ENCODE measurements around the gene SYT3.

Gene SYT3

DNA sequence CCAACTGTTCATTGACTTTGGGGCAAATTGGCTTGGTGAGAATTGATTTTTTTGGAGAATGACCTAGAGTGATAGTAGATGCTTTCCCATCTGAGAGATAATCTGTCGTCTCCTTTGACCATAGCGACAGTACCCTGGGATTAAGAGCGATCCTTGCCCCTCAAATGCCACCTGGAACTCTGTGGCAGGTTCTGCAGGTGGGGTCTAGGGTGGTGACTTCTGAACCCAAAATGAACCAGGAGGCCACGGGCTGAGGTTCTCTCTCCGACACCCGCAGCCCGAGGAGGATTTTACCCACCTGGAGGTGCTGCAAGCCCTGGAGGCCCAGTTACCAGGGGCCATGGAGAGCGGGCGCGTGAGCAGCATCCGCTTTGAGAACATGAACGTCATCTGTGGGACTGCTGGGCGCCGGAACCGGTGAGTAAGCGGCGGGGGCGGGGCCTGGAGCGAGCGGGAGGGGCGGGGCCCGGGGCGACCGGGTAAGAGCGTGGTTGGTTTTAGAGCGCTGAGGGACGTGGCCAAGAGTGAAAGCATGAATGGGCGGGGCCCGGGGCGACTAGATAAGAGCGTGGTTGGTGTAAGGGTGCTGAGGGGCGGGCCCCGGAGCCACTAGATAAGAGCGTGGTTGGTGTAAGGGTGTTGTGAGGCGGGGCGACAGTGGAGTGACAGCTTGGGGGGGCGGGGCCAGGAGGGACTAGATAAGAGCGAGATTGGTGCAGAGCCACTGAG is 18.2 kb upstream of the SYT3 start:
- CTCF ChIA-PET, result no interaction called here
- peak overlapping the region; percentile 62 for H3K4me3 ChIP-seq (ENCODE audit: low read depth, low read length)
- POLR2A ChIA-PET, result interaction anchor here (0.6 to 1.4 kb wide), 13 partner anchors 8 to 729 kb away, joined by 3 to 8 read pairs (median 4); partner anchors contain the start of genes ATF5 and JOSD2
- no peaks in the 10 kb centered on the region for H3K36me3 ChIP-seq (ENCODE audit: control insufficient read depth in 2 of 2, insufficient read depth in 1 of 2, low read length in 2 of 2)
- peaks cover 5% of the 10 kb centered on the region for H3K4me1 ChIP-seq (ENCODE audit: control insufficient read depth, insufficient read depth, low read length)
- peak overlapping the region; percentile 74 for H3K27ac ChIP-seq (ENCODE audit: extremely low read depth, low read depth, low read length)
- H3K9me3 ChIP-seq (ENCODE audit: control insufficient read depth, insufficient read depth, low read depth, low read length), result no peaks in the 10 kb centered on the region
- no peak for TF ChIP-seq ZNF768 (tag by site-specific recombination; IDR thresholded peaks at IDR 0.05)
- TF ChIP-seq, protein P1, sequence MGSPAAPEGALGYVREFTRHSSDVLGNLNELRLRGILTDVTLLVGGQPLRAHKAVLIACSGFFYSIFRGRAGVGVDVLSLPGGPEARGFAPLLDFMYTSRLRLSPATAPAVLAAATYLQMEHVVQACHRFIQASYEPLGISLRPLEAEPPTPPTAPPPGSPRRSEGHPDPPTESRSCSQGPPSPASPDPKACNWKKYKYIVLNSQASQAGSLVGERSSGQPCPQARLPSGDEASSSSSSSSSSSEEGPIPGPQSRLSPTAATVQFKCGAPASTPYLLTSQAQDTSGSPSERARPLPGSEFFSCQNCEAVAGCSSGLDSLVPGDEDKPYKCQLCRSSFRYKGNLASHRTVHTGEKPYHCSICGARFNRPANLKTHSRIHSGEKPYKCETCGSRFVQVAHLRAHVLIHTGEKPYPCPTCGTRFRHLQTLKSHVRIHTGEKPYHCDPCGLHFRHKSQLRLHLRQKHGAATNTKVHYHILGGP (tag by site-specific recombination; IDR thresholded peaks at IDR 0.05), result no peak
- TF ChIP-seq OVOL3 (tag by site-specific recombination; IDR thresholded peaks at IDR 0.05), result 0 out of 2 replicates have a peak, but pooled peaks have one; percentile 34
- peak; percentile 99 for TF ChIP-seq SP2 (tag by site-specific recombination; IDR thresholded peaks at IDR 0.05)
- TF ChIP-seq ZBTB17 (tag by site-specific recombination; IDR thresholded peaks at IDR 0.05), result no peak
- TF ChIP-seq OSR2 (tag by site-specific recombination; IDR thresholded peaks at IDR 0.05), result no peak
- no peak for TF ChIP-seq SCRT2 (tag by site-specific recombination; IDR thresholded peaks at IDR 0.05)
- no peak for TF ChIP-seq ZNF473 (tag by site-specific recombination; IDR thresholded peaks at IDR 0.05)
- TF ChIP-seq ZNF518A (tag by site-specific recombination; conservative IDR thresholded peaks at IDR 0.05; ENCODE audit: low read depth), result 0 out of 2 replicates have a peak, but pooled peaks have one; percentile 35
- TF ChIP-seq ZNF48 (tag by site-specific recombination; IDR thresholded peaks at IDR 0.05), result no peak
- no peak; the same call in 1 of the 2 replicates for TF ChIP-seq PBX3 (CRISPR knock-in tag; IDR thresholded peaks at IDR 0.05)
- peak; percentile 18; the same call in 1 of the 2 replicates for TF ChIP-seq KLF16 (tag by site-specific recombination; IDR thresholded peaks at IDR 0.05)
- peak; percentile 57 for TF ChIP-seq ZXDB (tag by site-specific recombination; IDR thresholded peaks at IDR 0.05)
- no peak for TF ChIP-seq ZNF785 (tag by site-specific recombination; IDR thresholded peaks at IDR 0.05)
- TF ChIP-seq, protein P2, sequence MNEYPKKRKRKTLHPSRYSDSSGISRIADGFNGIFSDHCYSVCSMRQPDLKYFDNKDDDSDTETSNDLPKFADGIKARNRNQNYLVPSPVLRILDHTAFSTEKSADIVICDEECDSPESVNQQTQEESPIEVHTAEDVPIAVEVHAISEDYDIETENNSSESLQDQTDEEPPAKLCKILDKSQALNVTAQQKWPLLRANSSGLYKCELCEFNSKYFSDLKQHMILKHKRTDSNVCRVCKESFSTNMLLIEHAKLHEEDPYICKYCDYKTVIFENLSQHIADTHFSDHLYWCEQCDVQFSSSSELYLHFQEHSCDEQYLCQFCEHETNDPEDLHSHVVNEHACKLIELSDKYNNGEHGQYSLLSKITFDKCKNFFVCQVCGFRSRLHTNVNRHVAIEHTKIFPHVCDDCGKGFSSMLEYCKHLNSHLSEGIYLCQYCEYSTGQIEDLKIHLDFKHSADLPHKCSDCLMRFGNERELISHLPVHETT (tag by site-specific recombination; IDR thresholded peaks at IDR 0.05), result no peak
- no peak for TF ChIP-seq ZNF561 (tag by site-specific recombination; IDR thresholded peaks at IDR 0.05; ENCODE audit: borderline replicate concordance)
- TF ChIP-seq KLF10 (tag by site-specific recombination; IDR thresholded peaks at IDR 0.05), result no peak
- TF ChIP-seq ZNF843 (tag by site-specific recombination; IDR thresholded peaks at IDR 0.05), result no peak
- TF ChIP-seq MYNN (tag by site-specific recombination; IDR thresholded peaks at IDR 0.05; ENCODE audit: borderline replicate concordance), result no peak
- TF ChIP-seq ZNF626 (tag by site-specific recombination; IDR thresholded peaks at IDR 0.05), result no peak
- no peak for TF ChIP-seq EGR2 (tag by site-specific recombination; IDR thresholded peaks at IDR 0.05; ENCODE audit: low read depth)
- TF ChIP-seq ZNF513 (tag by site-specific recombination; IDR thresholded peaks at IDR 0.05), result no peak
- TF ChIP-seq, protein P3, sequence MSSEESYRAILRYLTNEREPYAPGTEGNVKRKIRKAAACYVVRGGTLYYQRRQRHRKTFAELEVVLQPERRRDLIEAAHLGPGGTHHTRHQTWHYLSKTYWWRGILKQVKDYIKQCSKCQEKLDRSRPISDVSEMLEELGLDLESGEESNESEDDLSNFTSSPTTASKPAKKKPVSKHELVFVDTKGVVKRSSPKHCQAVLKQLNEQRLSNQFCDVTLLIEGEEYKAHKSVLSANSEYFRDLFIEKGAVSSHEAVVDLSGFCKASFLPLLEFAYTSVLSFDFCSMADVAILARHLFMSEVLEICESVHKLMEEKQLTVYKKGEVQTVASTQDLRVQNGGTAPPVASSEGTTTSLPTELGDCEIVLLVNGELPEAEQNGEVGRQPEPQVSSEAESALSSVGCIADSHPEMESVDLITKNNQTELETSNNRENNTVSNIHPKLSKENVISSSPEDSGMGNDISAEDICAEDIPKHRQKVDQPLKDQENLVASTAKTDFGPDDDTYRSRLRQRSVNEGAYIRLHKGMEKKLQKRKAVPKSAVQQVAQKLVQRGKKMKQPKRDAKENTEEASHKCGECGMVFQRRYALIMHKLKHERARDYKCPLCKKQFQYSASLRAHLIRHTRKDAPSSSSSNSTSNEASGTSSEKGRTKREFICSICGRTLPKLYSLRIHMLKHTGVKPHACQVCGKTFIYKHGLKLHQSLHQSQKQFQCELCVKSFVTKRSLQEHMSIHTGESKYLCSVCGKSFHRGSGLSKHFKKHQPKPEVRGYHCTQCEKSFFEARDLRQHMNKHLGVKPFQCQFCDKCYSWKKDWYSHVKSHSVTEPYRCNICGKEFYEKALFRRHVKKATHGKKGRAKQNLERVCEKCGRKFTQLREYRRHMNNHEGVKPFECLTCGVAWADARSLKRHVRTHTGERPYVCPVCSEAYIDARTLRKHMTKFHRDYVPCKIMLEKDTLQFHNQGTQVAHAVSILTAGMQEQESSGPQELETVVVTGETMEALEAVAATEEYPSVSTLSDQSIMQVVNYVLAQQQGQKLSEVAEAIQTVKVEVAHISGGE (tag by site-specific recombination; conservative IDR thresholded peaks at IDR 0.05; ENCODE audit: low read depth), result peak; percentile 28
- TF ChIP-seq ZNF112 (tag by site-specific recombination; IDR thresholded peaks at IDR 0.05), result no peak

All from HEK293 (cell line).